Fibroblast of mammary gland (primary cell): ENCODE results near the gene KLF13.

Source experiments
- DNase-seq: peaks from one replicate; pipeline ENCODE4 v3.0.0-alpha.2; 2010; ENCODE audit warnings: low read depth
- H3K4me3 ChIP-seq: 2 replicates; pipeline ENCODE4 v1.5.1; 2011; ENCODE audit warnings: low read depth, mild to moderate bottlenecking, low read length, moderate library complexity; ENCODE audit not compliant: control insufficient read depth
- CTCF ChIP-seq: conservative IDR thresholded peaks from 2 replicates; pipeline ENCODE4 v1.5.1; 2011; ENCODE audit warnings: low read depth, low read length, inconsistent platforms; ENCODE audit not compliant: control insufficient read depth, insufficient read depth

The KLF13 gene

GRCh38 chr15:31400222-31400927, 73.7 kb downstream of the KLF13 start:
- TF ChIP-seq CTCF, result no peak
- DNase-seq, result peak; percentile 32
- no peak overlapping the region for H3K4me3 ChIP-seq

DNA sequence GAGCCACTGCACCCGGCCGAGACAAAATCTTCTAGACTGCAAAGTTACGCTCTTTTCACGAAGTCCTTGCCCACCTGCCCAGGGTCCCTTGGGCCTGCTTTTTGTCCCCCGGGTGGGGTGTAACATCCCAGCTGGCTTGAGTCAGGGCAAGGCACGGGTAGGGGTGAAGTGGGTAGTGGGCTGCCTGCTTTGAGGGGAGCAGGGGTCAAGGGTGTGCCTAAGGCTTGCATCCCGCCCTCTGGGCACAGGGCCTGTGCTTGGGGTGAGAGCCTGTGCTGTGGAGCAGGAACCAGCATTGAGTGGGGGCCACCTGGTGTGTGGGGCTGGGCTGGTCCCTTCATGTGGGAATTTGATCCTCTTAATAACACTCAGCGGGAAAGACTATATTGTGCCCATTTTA, 74.6 kb downstream of the KLF13 start:
- no peak for TF ChIP-seq CTCF
- no peak for DNase-seq
- no peak overlapping the region for H3K4me3 ChIP-seq

- no peak for DNase-seq
- no peak for TF ChIP-seq CTCF
- H3K4me3 ChIP-seq, result no peak overlapping the region
These were observed 75.4 kb downstream of the KLF13 start for GRCh38 chr15:31402003-31402402.

GRCh38 chr15:31402511-31403056, 75.9 kb downstream of the KLF13 start:
- no peak for TF ChIP-seq CTCF
- DNase-seq, result peak; percentile 94
- no peak overlapping the region for H3K4me3 ChIP-seq

DNA sequence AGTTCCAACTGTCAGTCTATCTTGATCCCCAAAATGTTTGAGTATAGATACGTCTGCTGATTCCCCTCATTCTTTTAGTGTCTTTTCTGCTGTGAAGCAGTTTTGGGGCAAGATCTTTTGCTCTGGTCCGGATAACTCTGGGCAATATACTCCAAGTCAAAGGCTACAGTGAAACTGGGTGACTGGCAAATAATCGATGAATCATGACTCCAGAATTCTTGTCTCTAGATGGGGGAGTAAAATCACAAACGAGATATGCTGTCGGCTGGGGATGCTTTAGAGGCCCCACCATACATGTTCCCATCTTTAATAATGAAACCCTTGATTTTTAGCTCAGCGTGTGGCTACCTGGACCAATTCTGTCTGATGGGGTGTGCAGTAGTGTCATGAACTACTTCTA, 76.5 kb downstream of the KLF13 start:
- TF ChIP-seq CTCF, result no peak
- H3K4me3 ChIP-seq, result no peak overlapping the region
- peak; percentile 78 for DNase-seq

DNA sequence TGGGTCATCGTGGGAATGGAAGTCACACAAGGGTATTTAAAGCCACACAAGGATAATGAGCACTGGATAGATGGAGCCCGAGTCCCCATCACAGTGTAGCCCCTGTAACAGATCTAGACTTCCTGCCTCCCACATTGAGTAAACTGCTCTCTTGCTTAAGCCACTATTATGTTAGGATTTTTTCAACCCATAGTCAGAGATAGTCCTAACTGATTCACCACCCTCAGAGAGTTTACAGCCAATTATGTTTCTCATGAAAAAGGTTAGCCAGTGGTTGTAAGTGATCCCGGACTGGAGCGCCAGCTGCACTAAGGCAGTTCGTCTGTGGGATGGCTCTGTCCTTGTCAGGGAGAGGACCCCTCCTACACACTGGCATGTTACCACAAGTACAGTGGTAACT, 77.0 kb downstream of the KLF13 start:
- TF ChIP-seq CTCF, result no peak
- peak; percentile 83 for DNase-seq
- H3K4me3 ChIP-seq, result no peak overlapping the region
